CD4-positive, alpha-beta T cell treated with Interleukin-17A for 1 hour (primary cell): Measurements from ENCODE around the gene MIGA1.
"Not testable (repeated sequence)": the region's sequence is repeated elsewhere in the genome, so short reads cannot be mapped to it uniquely, and the experiment has no call there.

Source experiments
- DNase-seq: peaks from one replicate; pipeline ENCODE4 v3.0.0-alpha.2; 2020

MIGA1 gene

GRCh38 chr1:77857552-77857951 is 78.1 kb downstream of the MIGA1 start:
- DNase-seq, result no peak

DNA sequence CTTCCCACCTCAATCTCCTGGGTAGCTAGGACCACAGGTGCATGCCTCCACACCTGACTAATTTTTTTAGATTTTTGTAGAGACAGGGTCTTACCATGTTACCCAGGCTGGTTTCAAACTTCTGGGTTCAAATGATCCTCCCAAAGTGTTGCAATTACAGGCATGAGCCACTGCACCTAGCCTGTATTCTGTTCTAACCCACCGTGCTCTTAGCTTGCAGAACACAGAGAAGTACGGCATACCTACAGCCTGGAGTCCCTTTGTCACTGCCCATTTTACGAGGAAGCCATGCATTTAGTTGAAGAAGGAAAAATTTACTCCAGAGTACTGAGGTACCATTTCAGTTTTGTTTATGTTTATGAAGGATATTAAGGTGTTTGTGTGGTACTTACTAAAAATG is 79.3 kb downstream of the MIGA1 start:
- no peak for DNase-seq

GRCh38 chr1:77859248-77859647 is 79.8 kb downstream of the MIGA1 start:
- DNase-seq, result no peak

- no peak for DNase-seq
Measured at GRCh38 chr1:77866296-77866695, 86.8 kb downstream of the MIGA1 start.

- no peak for DNase-seq
Measured at GRCh38 chr1:77872645-77873044, 93.2 kb downstream of the MIGA1 start.

DNA sequence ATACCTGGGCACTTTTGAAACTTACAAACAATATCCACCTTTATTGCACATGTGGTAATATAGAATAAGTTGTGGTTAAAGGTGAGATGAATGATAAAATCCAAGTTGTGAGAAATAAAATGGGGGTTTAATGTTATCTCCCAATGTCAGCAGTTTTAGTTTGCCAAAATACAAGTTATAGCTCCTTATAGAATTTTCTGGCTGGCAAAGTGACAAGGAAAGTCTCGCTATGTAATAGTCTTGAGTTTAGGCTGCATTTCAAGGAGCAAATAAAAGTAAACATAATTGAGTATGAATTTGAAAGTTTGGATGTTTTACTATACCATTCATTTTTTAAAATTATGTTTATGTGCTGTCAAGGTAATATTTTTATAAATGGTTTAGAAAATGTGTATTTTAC is 94.0 kb downstream of the MIGA1 start:
- DNase-seq, result no peak

GRCh38 chr1:77874804-77875445 is 95.5 kb downstream of the MIGA1 start:
- no peak for DNase-seq

GRCh38 chr1:77876884-77877283 is 97.4 kb downstream of the MIGA1 start:
- DNase-seq, result no peak

- DNase-seq, result no peak
Measured at GRCh38 chr1:77881061-77881460, 101.6 kb downstream of the MIGA1 start.

GRCh38 chr1:77882411-77882810 is 103.0 kb downstream of the MIGA1 start:
- DNase-seq, result no peak

DNA sequence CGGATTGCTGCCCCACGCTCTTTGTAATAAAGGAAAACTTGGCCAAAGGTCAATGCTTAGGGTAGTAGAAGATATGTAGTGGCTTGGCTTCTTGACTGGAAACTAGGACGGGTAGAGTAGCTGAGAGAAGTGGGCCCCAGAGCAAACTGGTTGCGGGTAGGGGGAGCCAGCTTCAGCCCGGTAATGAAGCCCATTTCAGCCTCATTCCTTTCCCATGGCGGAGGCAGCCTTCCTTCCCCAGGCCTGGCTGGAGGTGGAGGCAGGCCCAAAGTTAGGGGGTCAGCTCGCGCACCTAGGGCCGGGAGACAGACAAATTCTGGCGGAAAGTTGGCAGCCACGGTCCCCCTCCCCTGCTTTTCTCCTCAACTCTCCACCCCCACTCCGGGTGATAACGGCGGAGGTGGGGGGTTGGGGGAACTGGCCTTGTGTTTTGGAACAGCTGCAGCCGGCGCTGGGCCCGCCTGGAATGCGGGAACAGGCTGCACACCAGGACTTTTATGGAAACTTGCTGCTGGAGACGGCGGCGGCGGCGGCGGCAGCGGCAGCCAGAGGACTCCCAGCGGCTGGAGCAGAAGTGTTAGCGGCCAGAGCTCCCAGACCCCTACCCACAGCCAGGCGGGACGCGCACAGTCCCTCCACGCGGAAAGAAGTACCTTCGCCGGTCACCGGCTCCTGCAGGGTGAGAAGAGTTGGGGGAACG is 108.8 kb downstream of the MIGA1 start, which contains the start of gene NEXN:
NEXN (plus strand) TSS at position 544 of the 700 bp plus-strand sequence. CDS start 27,483 bp downstream, outside the sequence.
- no peak for DNase-seq

- DNase-seq, result no peak
Measured at GRCh38 chr1:77888781-77889642, 109.6 kb downstream of the MIGA1 start.

- DNase-seq, result no peak
Measured at GRCh38 chr1:77889671-77890070, 110.2 kb downstream of the MIGA1 start.

- DNase-seq, result no peak
Measured at GRCh38 chr1:77891200-77891599, 111.8 kb downstream of the MIGA1 start.

GRCh38 chr1:77899647-77900320 is 120.3 kb downstream of the MIGA1 start:
- DNase-seq, result no peak

DNA sequence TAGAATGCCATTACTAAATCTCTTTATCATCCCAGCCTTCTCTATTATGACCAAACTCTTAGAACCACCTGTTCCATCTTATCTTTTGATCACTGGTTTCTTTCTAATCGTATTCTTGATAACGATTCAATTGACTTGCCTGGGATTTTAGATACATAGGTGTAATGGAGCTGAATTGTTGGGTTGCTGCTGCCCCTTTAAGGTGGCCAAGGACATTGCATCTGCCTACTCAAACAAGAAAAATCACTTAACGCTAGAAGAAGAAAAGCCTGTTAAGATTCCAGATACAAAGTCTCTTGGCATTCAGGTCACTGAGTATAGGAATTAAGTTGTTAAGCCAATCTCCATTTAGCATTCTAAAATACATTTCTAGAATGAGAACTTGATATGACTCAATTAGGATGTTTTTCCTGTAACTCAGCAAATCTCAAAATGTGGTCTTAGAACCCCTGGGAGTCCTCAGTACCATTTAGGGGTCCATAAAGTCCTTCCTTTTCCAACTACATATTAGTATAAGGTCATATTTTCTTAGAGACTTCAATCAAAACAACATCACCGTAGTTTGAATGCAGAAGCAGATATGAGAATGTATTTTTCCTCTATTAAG is 121.3 kb downstream of the MIGA1 start:
- DNase-seq, result no peak

- DNase-seq, result no peak
Measured at GRCh38 chr1:77905603-77906002, 126.2 kb downstream of the MIGA1 start.

DNA sequence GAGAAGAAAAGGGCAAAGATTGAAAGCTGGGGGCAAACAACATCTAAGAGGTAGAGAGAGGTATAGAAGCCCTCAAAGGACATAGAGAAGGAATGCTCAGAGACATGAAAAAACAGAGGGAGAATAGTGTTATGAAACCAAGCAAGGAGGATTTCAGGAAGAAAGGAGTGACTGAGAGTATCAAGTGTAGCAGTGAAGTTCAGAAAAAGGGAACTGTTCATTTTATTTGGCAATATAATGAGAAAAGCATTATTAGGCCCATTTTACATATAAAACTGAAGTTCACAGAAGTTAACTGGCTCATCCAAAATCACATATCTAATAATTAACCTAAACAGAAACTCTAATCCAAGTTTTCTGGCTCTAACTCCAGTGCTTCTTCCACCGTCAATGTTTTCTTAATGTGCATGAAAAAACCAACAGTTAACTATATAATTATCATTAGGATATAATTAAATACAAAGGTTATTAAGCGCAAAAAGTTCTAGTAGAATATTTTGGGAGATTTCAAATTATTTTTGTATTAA is 126.6 kb downstream of the MIGA1 start:
- DNase-seq, result no peak

GRCh38 chr1:77906624-77907023 is 127.2 kb downstream of the MIGA1 start:
- no peak for DNase-seq

DNA sequence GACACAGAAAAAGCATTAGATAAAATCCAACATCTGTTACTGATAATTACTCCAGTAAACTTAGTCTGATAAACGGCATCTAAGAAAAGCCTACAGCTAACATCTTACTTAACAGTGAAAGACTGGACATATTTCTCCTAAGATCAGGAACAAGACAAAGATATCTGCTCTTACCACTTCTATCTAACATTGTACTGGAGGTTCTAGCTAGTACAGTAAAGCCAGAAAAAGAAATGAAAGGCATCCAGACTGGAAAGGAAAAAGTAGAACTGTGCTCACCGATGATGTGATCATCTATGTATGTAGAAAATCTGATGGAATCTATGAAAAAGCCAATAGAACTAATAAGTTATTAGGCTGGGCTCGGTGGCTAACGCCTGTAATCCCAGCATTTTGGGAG is 130.7 kb downstream of the MIGA1 start:
- no peak for DNase-seq

DNA sequence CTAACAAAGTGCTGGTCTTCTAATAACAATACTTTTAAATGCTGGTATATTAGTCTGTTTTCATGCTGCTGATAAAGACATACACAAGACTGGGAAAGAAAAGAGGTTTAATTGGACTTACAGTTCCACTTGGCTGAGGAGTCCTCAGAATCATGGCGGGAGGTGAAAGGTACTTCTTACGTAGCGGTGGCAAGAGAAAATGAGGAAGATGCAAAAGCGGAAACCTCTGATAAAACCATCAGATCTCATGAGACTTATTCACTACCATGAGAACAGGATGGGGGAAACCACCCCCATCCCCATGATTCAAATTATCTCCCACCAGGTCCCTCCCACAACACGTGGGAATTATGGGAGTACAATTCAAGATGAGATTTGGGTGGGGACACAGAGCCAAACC is 139.5 kb downstream of the MIGA1 start:
- not testable (repeated sequence) for DNase-seq

DNA sequence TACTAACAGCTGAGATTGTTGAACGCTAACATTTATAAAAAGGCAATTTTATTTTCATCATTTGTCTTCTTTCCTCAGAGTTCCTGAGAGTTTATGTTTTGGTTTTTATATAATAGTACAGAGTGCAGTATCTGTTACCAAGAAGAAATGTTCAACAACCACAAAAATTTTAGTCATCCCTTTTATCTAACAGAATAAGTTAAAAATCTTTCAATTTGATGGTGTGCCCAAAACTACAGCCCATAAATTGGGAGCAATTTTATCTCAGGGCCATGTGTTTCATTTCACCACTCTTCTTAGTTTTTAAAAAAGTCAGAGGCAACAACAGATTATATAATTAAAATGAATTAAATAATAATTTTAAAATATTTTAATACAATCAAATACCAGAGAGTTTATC is 146.1 kb downstream of the MIGA1 start:
- DNase-seq, result no peak
